A549 treated with AZD9567 at 1 μM for 4 hours (cell line): ENCODE data around the gene FGF22. TPM values are rescaled to one million over a fixed set of nuclear protein-coding genes. Genes with fewer than 3 reads are reported as not detected.

Experiments
- total RNA-seq: library from RNA; stranded (reverse); fragments of 200-300 nt; extraction: Qiagen RNA extraction; gene quantifications from 5 replicates; pipeline ENCODE4 v1.2.3, GENCODE V29; 2022; ENCODE audit not compliant: insufficient read depth

The FGF22 gene
- total RNA-seq: 0.58 to 0.97 TPM (median 0.78 TPM) in 4 of 5 replicates, not detected in the other

DNA sequence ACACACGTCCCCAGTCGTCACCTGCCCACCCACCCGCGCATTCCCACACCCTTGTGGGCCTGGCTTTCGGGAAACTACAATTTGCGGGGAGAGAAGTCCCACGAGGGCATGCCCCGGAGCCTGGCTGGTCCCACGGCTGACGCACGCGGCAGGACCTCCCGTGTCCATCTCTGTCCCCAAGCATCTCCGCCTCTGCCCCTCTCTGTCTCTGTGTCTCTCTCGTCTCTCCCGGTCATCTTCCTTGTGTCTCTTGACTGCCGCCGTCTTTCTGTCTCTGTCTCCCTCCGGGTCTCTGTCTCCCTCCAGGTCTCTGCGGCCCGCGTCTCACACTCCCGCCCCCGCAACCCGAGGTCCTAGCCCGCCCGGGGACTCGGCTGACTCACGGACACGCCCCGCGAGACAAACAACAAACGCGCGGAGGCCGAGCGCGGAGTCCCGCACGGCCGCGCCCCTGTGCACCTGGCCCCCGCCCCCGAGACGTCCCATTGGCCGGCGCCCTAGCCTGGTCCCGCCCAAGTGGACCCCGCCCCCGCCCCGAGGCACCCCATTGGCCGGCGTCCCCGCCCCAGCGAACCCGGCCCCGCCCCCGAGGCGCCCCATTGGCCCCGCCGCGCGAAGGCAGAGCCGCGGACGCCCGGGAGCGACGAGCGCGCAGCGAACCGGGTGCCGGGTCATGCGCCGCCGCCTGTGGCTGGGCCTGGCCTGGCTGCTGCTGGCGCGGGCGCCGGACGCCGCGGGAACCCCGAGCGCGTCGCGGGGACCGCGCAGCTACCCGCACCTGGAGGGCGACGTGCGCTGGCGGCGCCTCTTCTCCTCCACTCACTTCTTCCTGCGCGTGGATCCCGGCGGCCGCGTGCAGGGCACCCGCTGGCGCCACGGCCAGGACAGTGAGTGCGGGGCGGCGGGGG is at the start of gene FGF22:
Gene FGF22 (plus strand): TSS at position 627 of the 908 bp plus-strand sequence. CDS start 47 bp downstream, at position 674.

GRCh38 chr19:633068-633785 is 6.5 kb upstream of the FGF22 start, which contains the start of gene POLRMT:
POLRMT (minus strand) TSS chr19:633537; CDS start chr19:633512, 25 bp downstream.

GRCh38 chr19:662962-663681 is 23.4 kb downstream of the FGF22 start, which contains the start of gene RNF126:
RNF126 (minus strand) TSS chr19:663214; CDS start chr19:663121, 93 bp downstream.

GRCh38 chr19:676339-677105 is 36.8 kb downstream of the FGF22 start, which contains the start of gene FSTL3:
FSTL3 (plus strand) TSS chr19:676392; CDS start chr19:676424, 32 bp downstream.

Other genes with a start within 250 kb of the FGF22 start
- gene C2CD4C, start 230.7 kb upstream of the FGF22 start, total RNA-seq: 0.34 to 0.52 TPM (median 0.46 TPM) in 4 of 5 replicates, not detected in the other
- 0.75 to 1.4 TPM (median 0.95 TPM) in 4 of 5 replicates, not detected in the other for gene SHC2, start 178.8 kb upstream of the FGF22 start, total RNA-seq
- 0.16 to 0.29 TPM (median 0.24 TPM) in 4 of 5 replicates, not detected in the other for gene MADCAM1, start 143.4 kb upstream of the FGF22 start, total RNA-seq
- gene TPGS1, start 132.4 kb upstream of the FGF22 start, total RNA-seq: 14.2 to 17.3 TPM (median 16.0 TPM) in 5 replicates
- gene CDC34, start 108.1 kb upstream of the FGF22 start, total RNA-seq: 71.1 to 97.1 TPM (median 96.7 TPM) in 5 replicates
- gene GZMM, start 95.8 kb upstream of the FGF22 start, total RNA-seq: 0.26 to 0.62 TPM (median 0.32 TPM) in 4 of 5 replicates, not detected in the other
- 672 to 739 TPM (median 723 TPM) in 5 replicates for gene BSG, start 67.3 kb upstream of the FGF22 start, total RNA-seq
- 26.8 to 36.7 TPM (median 34.9 TPM) in 5 replicates for gene HCN2, start 50.0 kb upstream of the FGF22 start, total RNA-seq
- 79.2 to 97.4 TPM (median 83.6 TPM) in 5 replicates for gene POLRMT, start 6.3 kb upstream of the FGF22 start, total RNA-seq
- 63.5 to 73.3 TPM (median 72.5 TPM) in 5 replicates for gene RNF126, start 23.3 kb downstream of the FGF22 start, total RNA-seq
- gene FSTL3, start 36.5 kb downstream of the FGF22 start, total RNA-seq: 198 to 279 TPM (median 261 TPM) in 5 replicates
- 0.10 to 0.32 TPM (median 0.13 TPM) in 3 of 5 replicates, not detected in the others for gene PRSS57, start 55.6 kb downstream of the FGF22 start, total RNA-seq
- gene PALM, start 69.1 kb downstream of the FGF22 start, total RNA-seq: 6.7 to 14.2 TPM (median 12.8 TPM) in 5 replicates
- gene MISP, start 111.2 kb downstream of the FGF22 start, total RNA-seq: 63.4 to 77.5 TPM (median 76.5 TPM) in 5 replicates
- 220 to 256 TPM (median 229 TPM) in 5 replicates for gene PTBP1, start 157.6 kb downstream of the FGF22 start, total RNA-seq
- 2.9 to 4.8 TPM (median 4.2 TPM) in 5 replicates for gene PLPPR3, start 182.1 kb downstream of the FGF22 start, total RNA-seq
- 0.22 to 0.41 TPM (median 0.27 TPM) in 4 of 5 replicates, not detected in the other for gene AZU1, start 188.0 kb downstream of the FGF22 start, total RNA-seq
- gene PRTN3, start 201.1 kb downstream of the FGF22 start, total RNA-seq: 0.20 to 0.55 TPM (median 0.32 TPM) in 4 of 5 replicates, not detected in the other
- 0.09 to 0.18 TPM (median 0.12 TPM) in 4 of 5 replicates, not detected in the other for gene ELANE, start 212.4 kb downstream of the FGF22 start, total RNA-seq
- 19.2 to 25.8 TPM (median 23.5 TPM) in 5 replicates for gene CFD, start 219.8 kb downstream of the FGF22 start, total RNA-seq